Pancreas (tissue), 10 donors: Measurements from ENCODE around the gene COPE. TPM values are rescaled to one million over a fixed set of nuclear protein-coding genes. Genes with fewer than 3 reads are reported as not detected.

Experiments used
- ATAC-seq, 4 donors: fragments of 200-7000 bp; cut with Tn5 transposase; one replicate each; pipeline versions ENCODE4 v1.8.0 to v1.9.1; 2020; ENCODE audit warnings: mild to moderate bottlenecking in 4 of 4, moderate library complexity in 4 of 4
- DNase-seq, 6 donors: peaks; one replicate each; pipeline ENCODE4 v3.0.0-alpha.2; 2020
- FAIRE-seq: peaks from 2 replicates; lab custom pipeline; 2012; peaks lifted over from hg19 to GRCh38; lab: Jason Lieb, UNC
- H3K27ac ChIP-seq, 4 donors: fragments of 200-600 bp; sonication (generic); 1 replicate in 3 of 4; 2 replicates in 1 of 4; pipeline versions ENCODE4 v1.5.0 to v1.8.0; 2020
- H3K27me3 ChIP-seq, 4 donors: fragments of 200-600 bp; one replicate each; pipeline ENCODE4 v1.8.0; 2021
- H3K36me3 ChIP-seq, 3 donors: fragments of 200-600 bp; sonication (generic) in 1 of 3; one replicate each; pipeline versions ENCODE4 v1.5.0 to v1.8.0; 2020 to 2021
- H3K4me1 ChIP-seq, 3 donors: fragments of 200-600 bp; one replicate each; pipeline ENCODE4 v1.8.0; 2021
- H3K4me3 ChIP-seq, 4 donors: fragments of 200-600 bp; sonication (generic) in 2 of 4; one replicate each; pipeline versions ENCODE4 v1.5.0 to v1.8.0; 2020 to 2021
- H3K9me3 ChIP-seq, 4 donors: fragments of 200-600 bp; one replicate each; pipeline ENCODE4 v1.8.0; 2021
- CTCF ChIP-seq, 4 donors: fragments of 200-600 bp; sonication (generic) in 3 of 4; IDR thresholded peaks; one replicate each; pipeline versions ENCODE4 v1.5.0 to v1.8.0; 2021; ENCODE audit warnings: antibody characterized with exemption in 4 of 4
- WGBS, 2 donors: extraction: QIAGEN DNeasy Blood & Tissue Kit; methylation state at CpG; one replicate each; pipeline ENCODE4 v1.1.7; 2013; 5-methylcytosine and 5-hydroxymethylcytosine counted together
- intact Hi-C, 3 donors: fragments of 100-400 bp; cut with DNase I; formaldehyde crosslinking; loops; one replicate each; pipeline versions ENCODE4 v1.11.1 to v1.14.2; 2022
- polyA plus RNA-seq, 2 donors: library from polyadenylated mRNA; stranded (reverse); fragments of 200-250 nt; gene quantifications; one replicate each; pipeline ENCODE4 v1.2.3, GENCODE V29; 2013
- total RNA-seq, 6 donors: library from RNA; stranded (reverse); fragmentation: NEBNext Ultra II Directional in 4 of 6; extraction: Animal tissue kit (Norgen Biotek cat#: 25700) in 4 of 6; gene quantifications; one replicate each; pipeline versions ENCODE4 v1.2.1 to v1.2.4, GENCODE V29; 2021 to 2023
- donor health status: healthy with polysubstance abuse.
- donor health status: DM: no; HTN: no; CAD: no; lungs with moderate emphysema.
- donor health status: DM: no; HTN: no; CAD: no.
- donor health status: control.
- donor health status: control.
- donor health status: Bipolar disorder and iron deficiency.
- donor health status: DM: yes; HTN: yes; CAD: no.
- donor health status: DM: no; HTN: no; CAD: no.
- donor health status: DM: no; HTN: no; CAD: no.
- donor health status: DM: yes; HTN: yes; CAD: no.

Gene COPE
- total and polyA plus RNA-seq, 8 donors: 58.2 to 200 (median 94.2) TPM

GRCh38 chr19:18896421-18896841, 22.8 kb downstream of the COPE start:
- TF ChIP-seq CTCF (IDR thresholded peaks at IDR 0.05): no peak
- intact Hi-C loops: loop anchor here in 1 of 3 donors (10.0 kb wide), 1 partner anchor 88 kb away; no protein-coding TSS in a partner anchor
- no peaks in the 10 kb centered on the region for H3K9me3 ChIP-seq
- no peak for FAIRE-seq
- H3K4me3 ChIP-seq: no peak overlapping the region
- peaks cover 0 to 10% (median 0%) of the 10 kb centered on the region in 4 donors for H3K27me3 ChIP-seq
- DNase-seq: peak in 1 of 6 donors; percentile 71
- ATAC-seq: no peak
- H3K4me1 ChIP-seq: no peaks in the 10 kb centered on the region
- no peak overlapping the region for H3K27ac ChIP-seq
- H3K36me3 ChIP-seq: peaks cover 0 to 12% (median 6%) of the 10 kb centered on the region in 3 donors
- 8 to 12% methylated on average over 29 to 33 of the region's 33 CpGs for WGBS, 2 donors

- DNase-seq (no peak), FAIRE-seq (no peak), ATAC-seq (peak in 1 of 4 donors; percentile 13)
- TF ChIP-seq CTCF (IDR thresholded peaks at IDR 0.05): no peak
- no peaks in the 10 kb centered on the region for H3K9me3 ChIP-seq
- H3K27me3 ChIP-seq: peaks cover 0 to 10% (median 0%) of the 10 kb centered on the region in 4 donors
- H3K36me3 ChIP-seq: peaks cover 0 to 12% (median 6%) of the 10 kb centered on the region in 3 donors
- H3K27ac ChIP-seq: no peak within 1 kb of the TSS
- H3K4me1 ChIP-seq: no peaks in the 10 kb centered on the region
- intact Hi-C loops: loop anchor here in 1 of 3 donors (10.0 kb wide), 1 partner anchor 89 kb away; no protein-coding TSS in a partner anchor
- H3K4me3 ChIP-seq: peak within 1 kb of the TSS in 2 of 4 donors; percentile 8 to 35
- WGBS, 2 donors: 0 to 1% methylated on average over 14 to 89 of the region's 89 CpGs
These were observed 23.3 kb downstream of the COPE start, which contains the start of gene CERS1 for GRCh38 chr19:18895824-18896341. Gene CERS1 (minus strand): TSS chr19:18896158. CDS start chr19:18896072, 86 bp downstream.

- no peak for TF ChIP-seq CTCF (IDR thresholded peaks at IDR 0.05)
- peak in 2 of 6 donors; percentile 74 to 79 for DNase-seq
- intact Hi-C loops: loop anchor here in 1 of 3 donors (10.0 kb wide), 1 partner anchor 90 kb away; no protein-coding TSS in a partner anchor
- no peak overlapping the region for H3K27ac ChIP-seq
- H3K4me1 ChIP-seq: no peaks in the 10 kb centered on the region
- H3K36me3 ChIP-seq: peaks cover 0 to 11% (median 5%) of the 10 kb centered on the region in 3 donors
- peak overlapping the region in 2 of 4 donors; percentile 8 to 35 for H3K4me3 ChIP-seq
- peak; percentile 30 to 75 (median 63) for ATAC-seq
- 1% methylated on average over 59 to 72 of the region's 72 CpGs for WGBS, 2 donors
- no peak for FAIRE-seq
- H3K27me3 ChIP-seq: peaks cover 0 to 10% (median 0%) of the 10 kb centered on the region in 4 donors
- no peaks in the 10 kb centered on the region for H3K9me3 ChIP-seq
These were observed 24.0 kb downstream of the COPE start for GRCh38 chr19:18895038-18895823.

GRCh38 chr19:18894254-18895037, 24.7 kb downstream of the COPE start:
- TF ChIP-seq CTCF (IDR thresholded peaks at IDR 0.05): no peak
- no peak overlapping the region for H3K27ac ChIP-seq
- H3K36me3 ChIP-seq: peaks cover 0 to 5% (median 0%) of the 10 kb centered on the region in 3 donors
- no peaks in the 10 kb centered on the region for H3K9me3 ChIP-seq
- H3K27me3 ChIP-seq: peaks cover 0 to 10% (median 0%) of the 10 kb centered on the region in 4 donors
- peak overlapping the region in 1 of 4 donors; percentile 35 for H3K4me3 ChIP-seq
- WGBS, 2 donors: 8% methylated on average over 19 to 27 of the region's 28 CpGs
- ATAC-seq (peak; percentile 10 to 70 (median 39)), DNase-seq (peak in 1 of 6 donors; percentile 65), FAIRE-seq (no peak)
- intact Hi-C loops: loop anchor here in 1 of 3 donors (10.0 kb wide), 1 partner anchor 90 kb away; no protein-coding TSS in a partner anchor
- no peaks in the 10 kb centered on the region for H3K4me1 ChIP-seq
